Measurements from ENCODE around the gene ZBTB25.
"Not testable (repeated sequence)": the region's sequence is repeated elsewhere in the genome, so short reads cannot be mapped to it uniquely, and the experiment has no call there.

ZBTB25 gene

DNA sequence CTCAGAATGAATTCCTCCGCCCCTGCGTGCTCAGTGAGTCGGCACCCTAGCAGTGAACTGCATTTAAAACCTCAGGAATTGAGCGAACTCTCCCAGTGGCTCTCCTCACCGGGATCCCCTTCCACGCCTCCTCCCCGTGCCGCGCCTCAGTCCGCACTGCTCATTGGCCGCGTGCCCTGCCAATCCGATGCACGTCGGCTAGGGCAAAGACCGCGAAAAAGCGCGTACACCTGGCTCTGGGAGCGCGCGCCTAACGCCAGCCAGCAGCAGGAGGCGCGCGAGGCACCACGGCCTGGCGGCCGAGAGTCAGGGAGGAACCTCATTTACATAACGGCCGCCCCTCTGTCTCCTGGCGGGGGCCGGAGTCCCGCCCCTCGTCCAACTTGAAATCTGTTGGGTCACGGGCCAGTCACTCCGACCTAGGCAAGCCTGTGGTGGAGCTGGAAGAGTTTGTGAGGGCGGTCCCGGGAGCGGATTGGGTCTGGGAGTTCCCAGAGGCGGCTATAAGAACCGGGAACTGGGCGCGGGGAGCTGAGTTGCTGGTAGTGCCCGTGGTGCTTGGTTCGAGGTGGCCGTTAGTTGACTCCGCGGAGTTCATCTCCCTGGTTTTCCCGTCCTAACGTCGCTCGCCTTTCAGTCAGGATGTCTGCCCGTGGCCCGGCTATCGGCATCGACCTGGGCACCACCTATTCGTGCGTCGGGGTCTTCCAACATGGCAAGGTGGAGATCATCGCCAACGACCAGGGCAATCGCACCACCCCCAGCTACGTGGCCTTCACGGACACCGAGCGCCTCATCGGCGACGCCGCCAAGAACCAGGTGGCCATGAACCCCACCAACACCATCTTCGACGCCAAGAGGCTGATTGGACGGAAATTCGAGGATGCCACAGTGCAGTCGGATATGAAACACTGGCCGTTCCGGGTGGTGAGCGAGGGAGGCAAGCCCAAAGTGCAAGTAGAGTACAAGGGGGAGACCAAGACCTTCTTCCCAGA lies 36.9 kb upstream of the ZBTB25 start, which contains the start of gene HSPA2:
TSS of gene HSPA2 (plus strand) at position 534 of the 995 bp plus-strand sequence. CDS start at position 643, 109 bp downstream.
- FAIRE-seq (peak; percentile 98), DNase-seq (ENCODE audit: insufficient read length) (peak; percentile 88)
- TF ChIP-seq TAF1 (IDR thresholded peaks at IDR 0.05; ENCODE audit: borderline replicate concordance, low read depth, low read length) (0 out of 2 replicates have a peak, but pooled peaks have one; percentile 12), POLR2AphosphoS5 (IDR thresholded peaks at IDR 0.05; ENCODE audit: low read depth, low read length) (peak; percentile 91), POLR2A (IDR thresholded peaks at IDR 0.05; ENCODE audit: low read depth, low read length) (peak; percentile 95)

DNA sequence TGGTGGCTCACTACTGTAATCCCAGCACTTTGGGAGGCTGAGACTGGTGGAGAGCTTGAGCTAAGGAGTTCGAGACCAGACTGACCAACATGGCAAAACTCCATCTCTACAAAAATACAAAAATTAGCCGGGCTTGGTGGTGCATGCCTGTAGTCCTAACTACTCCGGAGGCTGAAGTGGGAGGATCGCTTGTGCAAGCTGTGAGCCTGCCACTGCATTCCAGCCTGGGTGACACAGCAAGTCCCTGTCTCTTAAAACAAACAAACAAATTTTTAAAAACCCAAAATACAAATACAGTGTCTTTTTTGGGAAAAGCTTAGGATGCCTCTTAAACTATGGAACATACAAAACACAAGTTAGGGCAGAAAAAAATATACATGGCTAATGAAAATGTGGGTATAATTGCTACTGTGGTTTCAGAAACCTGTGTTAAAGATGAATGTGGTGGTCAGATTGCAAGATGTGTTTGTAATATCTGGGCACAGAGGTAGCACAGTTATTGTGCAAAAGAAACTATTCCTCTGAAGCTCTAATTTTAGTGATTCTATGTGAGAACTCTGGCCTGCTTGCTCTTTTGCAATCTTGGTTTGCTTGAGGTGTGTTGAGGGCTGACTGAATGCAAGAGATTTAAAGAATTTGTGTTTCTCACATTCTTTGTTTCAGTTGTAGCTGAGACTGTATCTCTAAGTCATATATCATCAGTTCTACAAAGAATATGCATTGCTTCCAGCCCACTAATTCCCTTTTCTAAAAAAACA lies 33.0 kb upstream of the ZBTB25 start:
- no peak for DNase-seq (ENCODE audit: insufficient read length)
- FAIRE-seq = no peak
- TF ChIP-seq POLR2AphosphoS5 (IDR thresholded peaks at IDR 0.05; ENCODE audit: low read depth, low read length) (no peak), TAF1 (IDR thresholded peaks at IDR 0.05; ENCODE audit: borderline replicate concordance, low read depth, low read length) (no peak), POLR2A (IDR thresholded peaks at IDR 0.05; ENCODE audit: low read depth, low read length) (no peak)

DNA sequence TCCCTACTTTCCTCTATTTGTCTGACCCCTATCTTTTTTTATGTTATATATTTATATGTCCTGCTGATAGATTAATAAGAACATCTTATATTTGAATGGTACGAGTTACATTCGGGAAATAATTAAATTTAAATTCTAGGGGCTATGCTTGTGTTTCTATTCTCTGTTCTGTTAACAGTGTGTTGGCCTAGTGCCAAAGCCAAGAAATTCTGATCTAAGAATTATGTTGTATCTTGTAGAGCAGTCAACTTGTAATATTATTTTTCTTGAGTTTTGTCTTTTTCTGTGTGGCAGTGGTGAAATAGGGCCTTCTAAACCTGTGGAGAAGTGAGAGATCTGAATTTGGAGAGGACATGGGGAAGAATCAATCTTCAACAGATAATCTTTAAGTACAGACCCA lies 27.9 kb upstream of the ZBTB25 start:
- DNase-seq (ENCODE audit: insufficient read length) (no peak), FAIRE-seq (no peak)
- TF ChIP-seq POLR2AphosphoS5 (IDR thresholded peaks at IDR 0.05; ENCODE audit: low read depth, low read length) = no peak
- no peak for TF ChIP-seq TAF1 (IDR thresholded peaks at IDR 0.05; ENCODE audit: borderline replicate concordance, low read depth, low read length)
- no peak for TF ChIP-seq POLR2A (IDR thresholded peaks at IDR 0.05; ENCODE audit: low read depth, low read length)

DNA sequence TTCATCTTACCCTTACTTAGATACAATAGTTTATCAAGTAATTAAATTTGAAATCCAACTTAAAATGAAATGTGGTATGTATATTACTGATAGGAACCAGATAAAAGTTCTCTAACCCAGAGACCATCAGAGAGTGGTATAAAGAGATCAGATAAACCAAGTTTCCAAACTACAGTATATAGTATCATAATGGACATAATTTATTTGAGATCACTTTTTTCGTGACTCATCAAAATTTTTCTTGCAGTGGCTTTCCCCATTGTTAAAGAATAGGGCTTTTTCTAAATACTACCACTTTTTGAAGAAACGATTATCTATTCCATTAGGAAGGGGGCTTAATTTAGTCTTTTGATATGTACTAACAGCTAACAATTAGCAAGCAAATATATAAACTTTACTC lies 21.7 kb upstream of the ZBTB25 start:
- DNase-seq (ENCODE audit: insufficient read length) = no peak
- no peak for FAIRE-seq
- no peak for TF ChIP-seq POLR2A (IDR thresholded peaks at IDR 0.05; ENCODE audit: low read depth, low read length)
- TF ChIP-seq POLR2AphosphoS5 (IDR thresholded peaks at IDR 0.05; ENCODE audit: low read depth, low read length) = no peak
- no peak for TF ChIP-seq TAF1 (IDR thresholded peaks at IDR 0.05; ENCODE audit: borderline replicate concordance, low read depth, low read length)

DNA sequence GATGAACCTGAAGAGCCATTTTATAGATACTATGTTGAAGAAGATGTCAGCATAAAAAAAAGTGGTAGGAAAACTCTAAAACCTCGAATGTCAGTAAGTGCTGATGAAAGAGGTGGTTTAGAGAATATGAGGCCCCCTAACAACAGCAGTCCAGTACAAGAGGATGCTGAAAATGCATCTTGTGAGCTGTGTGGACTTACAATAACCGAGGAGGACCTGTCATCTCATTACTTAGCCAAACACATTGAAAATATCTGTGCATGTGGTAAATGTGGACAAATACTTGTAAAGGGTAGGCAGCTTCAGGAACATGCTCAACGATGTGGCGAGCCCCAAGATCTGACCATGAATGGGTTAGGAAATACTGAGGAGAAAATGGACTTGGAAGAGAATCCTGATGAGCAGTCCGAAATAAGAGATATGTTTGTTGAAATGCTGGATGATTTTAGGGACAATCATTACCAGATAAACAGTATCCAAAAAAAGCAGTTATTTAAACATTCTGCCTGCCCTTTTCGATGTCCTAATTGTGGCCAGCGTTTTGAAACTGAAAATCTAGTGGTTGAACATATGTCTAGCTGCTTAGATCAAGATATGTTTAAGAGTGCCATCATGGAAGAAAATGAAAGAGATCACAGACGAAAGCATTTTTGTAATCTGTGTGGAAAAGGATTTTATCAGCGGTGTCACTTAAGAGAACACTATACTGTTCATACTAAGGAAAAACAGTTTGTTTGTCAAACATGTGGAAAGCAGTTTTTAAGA lies 19.1 kb upstream of the ZBTB25 start:
- DNase-seq (ENCODE audit: insufficient read length) = no peak
- FAIRE-seq = no peak
- TF ChIP-seq TAF1 (IDR thresholded peaks at IDR 0.05; ENCODE audit: borderline replicate concordance, low read depth, low read length) (no peak), POLR2A (IDR thresholded peaks at IDR 0.05; ENCODE audit: low read depth, low read length) (no peak), POLR2AphosphoS5 (IDR thresholded peaks at IDR 0.05; ENCODE audit: low read depth, low read length) (no peak)

DNA sequence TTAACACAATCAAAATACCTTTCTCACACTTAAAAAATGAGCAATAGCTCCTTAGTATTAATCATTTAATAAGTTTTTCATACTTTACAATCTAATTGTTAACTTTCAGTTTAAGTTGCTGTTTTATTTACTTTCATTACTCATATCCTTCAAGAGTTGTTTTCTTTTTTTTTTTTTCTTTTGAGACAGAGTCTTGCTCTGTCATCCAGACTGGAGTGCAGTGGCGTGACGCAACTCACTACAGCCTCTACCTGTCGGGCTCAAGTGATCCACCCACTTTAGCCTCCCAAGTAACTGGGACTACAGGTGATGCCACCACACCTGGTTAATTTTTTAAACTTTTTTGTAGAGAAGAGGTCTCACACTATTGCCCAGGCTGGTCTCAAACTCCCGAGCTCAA lies 17.1 kb upstream of the ZBTB25 start:
- no peak for DNase-seq (ENCODE audit: insufficient read length)
- no peak for TF ChIP-seq TAF1 (IDR thresholded peaks at IDR 0.05; ENCODE audit: borderline replicate concordance, low read depth, low read length)
- TF ChIP-seq POLR2AphosphoS5 (IDR thresholded peaks at IDR 0.05; ENCODE audit: low read depth, low read length) = no peak
- TF ChIP-seq POLR2A (IDR thresholded peaks at IDR 0.05; ENCODE audit: low read depth, low read length) = no peak
- no peak for FAIRE-seq

DNA sequence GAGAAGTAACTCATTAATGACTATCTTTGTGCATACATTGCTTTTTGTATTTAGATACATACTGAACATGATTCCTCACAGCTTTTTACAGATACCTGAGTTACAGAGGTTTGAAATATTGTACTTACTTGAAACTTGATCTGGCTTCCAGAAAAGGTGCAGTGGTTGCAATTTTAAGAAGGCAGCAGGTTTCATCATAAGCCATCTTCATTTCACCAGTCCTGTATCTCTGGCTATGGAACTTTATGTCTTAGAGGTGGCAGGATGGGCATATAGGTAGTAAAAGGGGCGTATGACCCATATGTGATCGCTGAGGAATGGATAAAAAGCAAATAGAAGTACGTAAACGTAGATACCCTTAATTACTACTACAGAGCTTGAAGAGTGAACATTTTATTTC lies 14.6 kb upstream of the ZBTB25 start:
- TF ChIP-seq TAF1 (IDR thresholded peaks at IDR 0.05; ENCODE audit: borderline replicate concordance, low read depth, low read length) (no peak), POLR2A (IDR thresholded peaks at IDR 0.05; ENCODE audit: low read depth, low read length) (no peak), POLR2AphosphoS5 (IDR thresholded peaks at IDR 0.05; ENCODE audit: low read depth, low read length) (no peak)
- no peak for FAIRE-seq

DNA sequence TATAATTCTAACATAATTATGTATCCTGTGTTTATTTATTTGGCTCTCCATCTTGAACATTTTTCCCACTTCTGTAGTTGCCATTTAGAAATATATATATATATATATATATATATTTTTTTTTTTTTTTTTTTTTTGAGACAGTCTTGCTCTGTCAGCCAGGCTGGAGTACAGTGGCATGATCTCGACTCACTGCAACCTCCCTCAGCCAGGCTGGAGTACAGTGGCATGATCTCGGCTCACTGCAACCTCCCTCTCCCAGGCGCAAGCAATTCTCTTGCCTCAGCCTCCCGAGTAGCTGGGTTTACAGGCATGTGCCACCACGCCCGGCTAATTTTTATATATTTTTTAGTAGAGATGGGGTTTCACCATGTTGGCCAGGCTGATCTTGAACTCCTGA lies 14.0 kb upstream of the ZBTB25 start:
- not testable (repeated sequence) for DNase-seq (ENCODE audit: insufficient read length); FAIRE-seq

More for the DNA sequence above, 14.6 kb upstream of the ZBTB25 start:
- no peak for DNase-seq (ENCODE audit: insufficient read length)

DNA sequence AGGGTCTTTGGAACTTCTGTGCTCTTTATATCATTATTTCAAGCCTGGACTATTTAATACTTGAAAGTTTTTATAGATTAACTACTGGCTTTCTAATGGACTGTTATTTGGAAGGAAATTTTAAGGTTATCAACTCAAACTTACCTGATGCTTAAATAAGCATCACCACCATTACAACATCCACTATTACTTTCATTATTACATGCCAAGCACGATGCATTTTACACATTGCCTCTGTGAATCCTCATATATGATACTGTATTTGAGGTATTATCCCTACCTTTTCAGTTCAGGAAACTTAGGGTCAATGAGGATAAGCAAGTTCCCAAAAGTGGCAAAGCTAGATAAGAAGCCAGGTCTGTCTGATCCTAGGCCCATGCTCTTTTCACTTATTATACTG lies 13.3 kb upstream of the ZBTB25 start:
- TF ChIP-seq POLR2AphosphoS5 (IDR thresholded peaks at IDR 0.05; ENCODE audit: low read depth, low read length) (no peak), POLR2A (IDR thresholded peaks at IDR 0.05; ENCODE audit: low read depth, low read length) (no peak), TAF1 (IDR thresholded peaks at IDR 0.05; ENCODE audit: borderline replicate concordance, low read depth, low read length) (no peak)
- DNase-seq (ENCODE audit: insufficient read length) (no peak), FAIRE-seq (peak; percentile 78)

DNA sequence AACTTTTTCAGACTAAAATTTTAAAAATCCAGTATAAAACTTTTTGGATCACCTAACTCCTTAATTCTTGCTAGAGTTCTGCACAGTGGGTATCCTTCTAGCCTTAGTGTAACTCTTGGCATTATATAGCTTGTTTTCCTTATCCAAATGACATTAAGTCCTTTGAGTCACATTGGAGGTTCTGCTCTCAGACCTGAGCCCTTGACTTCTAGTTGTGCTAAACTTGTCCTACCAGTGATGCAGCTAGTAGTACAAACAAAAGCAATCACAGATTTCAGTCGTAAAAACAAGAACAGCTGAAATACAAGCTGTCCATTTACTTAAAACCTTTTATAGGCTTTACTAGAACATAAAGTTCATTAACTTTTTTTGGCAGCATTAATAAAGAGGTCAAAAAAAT lies 11.4 kb upstream of the ZBTB25 start:
- TF ChIP-seq POLR2A (IDR thresholded peaks at IDR 0.05; ENCODE audit: low read depth, low read length) = no peak
- no peak for TF ChIP-seq POLR2AphosphoS5 (IDR thresholded peaks at IDR 0.05; ENCODE audit: low read depth, low read length)
- no peak for TF ChIP-seq TAF1 (IDR thresholded peaks at IDR 0.05; ENCODE audit: borderline replicate concordance, low read depth, low read length)
- peak; percentile 42 for FAIRE-seq
- DNase-seq (ENCODE audit: insufficient read length) = no peak

DNA sequence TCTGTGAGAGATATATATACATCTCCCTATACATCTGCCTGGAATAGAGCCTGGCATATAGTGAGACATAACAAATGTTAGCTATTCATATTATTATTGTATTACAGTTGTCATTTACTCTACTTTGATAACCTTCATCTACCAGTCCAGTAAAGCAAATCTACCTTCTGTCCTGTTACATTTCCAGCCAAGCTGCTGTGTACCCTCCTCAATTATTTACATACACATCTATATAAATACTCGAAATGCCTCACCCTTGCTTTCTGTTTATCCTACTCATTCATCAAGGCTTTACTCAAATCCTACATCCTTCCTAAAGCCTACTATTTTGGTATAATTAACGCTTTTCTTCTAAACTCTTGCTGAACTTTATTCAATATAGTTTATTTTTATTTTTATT lies 9.6 kb upstream of the ZBTB25 start:
- TF ChIP-seq POLR2A (IDR thresholded peaks at IDR 0.05; ENCODE audit: low read depth, low read length) (no peak), TAF1 (IDR thresholded peaks at IDR 0.05; ENCODE audit: borderline replicate concordance, low read depth, low read length) (no peak)
- no peak for FAIRE-seq
- DNase-seq (ENCODE audit: insufficient read length) = no peak
